HepG2 (cell line): ENCODE data around the gene NOS1AP. TPM values are rescaled to one million over a fixed set of nuclear protein-coding genes. Genes with fewer than 3 reads are reported as not detected.
A peak's percentile ranks its signal among the peaks of the same experiment; 100 is the strongest.

Experiments used
- CBFB ChIP-seq: sonication (generic); formaldehyde crosslinking; IDR thresholded peaks from 2 replicates; pipeline ENCODE4 v1.4.0; 2020; ENCODE audit warnings: missing genetic modification reagents
- GZF1 ChIP-seq: sonication (generic); formaldehyde crosslinking; IDR thresholded peaks from 2 replicates; pipeline ENCODE4 v1.5.1; 2020; ENCODE audit warnings: mild to moderate bottlenecking, missing genetic modification reagents
- MXD1 ChIP-seq: sonication (generic); formaldehyde crosslinking; IDR thresholded peaks from 2 replicates; pipeline ENCODE4 v1.4.0; 2020; ENCODE audit warnings: mild to moderate bottlenecking, missing genetic modification reagents
- PHF21A ChIP-seq: sonication (generic); formaldehyde crosslinking; IDR thresholded peaks from 2 replicates; pipeline ENCODE4 v1.5.0; 2020; ENCODE audit warnings: mild to moderate bottlenecking, missing genetic modification reagents
- ZBTB2 ChIP-seq: sonication (generic); formaldehyde crosslinking; IDR thresholded peaks from 2 replicates; pipeline ENCODE4 v1.8.0; 2022; ENCODE audit warnings: low read depth, missing genetic modification reagents
- ZBTB43 ChIP-seq: sonication (generic); formaldehyde crosslinking; conservative IDR thresholded peaks from 2 replicates; pipeline ENCODE4 v1.4.0; 2020; ENCODE audit warnings: missing genetic modification reagents
- ZBTB46 ChIP-seq: sonication (generic); formaldehyde crosslinking; IDR thresholded peaks from 2 replicates; pipeline ENCODE4 v1.4.0; 2020; ENCODE audit warnings: mild to moderate bottlenecking, missing genetic modification reagents, borderline replicate concordance
- ZNF512B ChIP-seq: sonication (generic); formaldehyde crosslinking; IDR thresholded peaks from 2 replicates; pipeline ENCODE4 v1.5.1; 2020; ENCODE audit warnings: missing genetic modification reagents, mild to moderate bottlenecking, borderline replicate concordance
- ZNF749 ChIP-seq: sonication (generic); formaldehyde crosslinking; IDR thresholded peaks from 2 replicates; pipeline ENCODE4 v1.8.0; 2022; ENCODE audit warnings: mild to moderate bottlenecking, missing genetic modification reagents, moderate library complexity, borderline replicate concordance
- ZNF841 ChIP-seq: sonication (generic); formaldehyde crosslinking; IDR thresholded peaks from 2 replicates; pipeline ENCODE4 v1.8.1; 2023; ENCODE audit warnings: missing genetic modification reagents, borderline replicate concordance
- polyA plus RNA-seq, 8 experiments: library from polyadenylated mRNA; depleted of rRNA in 3 of 8; stranded (reverse) in 7 of 8; unstranded in 1 of 8; fragments of >200 nt; fragmentation: Illumina TruSeq in 4 of 8; extraction: Trizol in 4 of 8; gene quantifications; 2 replicates each; pipeline versions ENCODE4 v1.2.1 to v1.2.3, GENCODE V29; 2011 to 2016; ENCODE audit warnings: low read depth in 4 of 8, missing spikeins in 1 of 8, mixed read lengths in 1 of 8; ENCODE audit not compliant: insufficient read depth in 1 of 8
- total RNA-seq, 5 experiments: library from RNA; depleted of rRNA; stranded (reverse); fragments of >200 nt; fragmentation: Illumina TruSeq; extraction: Trizol; gene quantifications; 2 replicates each; pipeline ENCODE4 v1.2.3, GENCODE V29; 2016; ENCODE audit warnings: low read depth in 1 of 5
- TF ChIP-seq, protein P1 (sequence below): sonication (generic); formaldehyde crosslinking; IDR thresholded peaks from 2 replicates; pipeline ENCODE4 v1.5.0; 2020; ENCODE audit warnings: mild to moderate bottlenecking, missing genetic modification reagents, borderline replicate concordance

Gene NOS1AP
- total and polyA plus RNA-seq, 2 of the 13 experiments (the other 11 are each of a cell fraction or from before 2014, with no cell fraction given): 2.0 to 3.3 TPM

GRCh38 chr1:162069334-162070093 is at the start of gene NOS1AP (continued):
- TF ChIP-seq ZBTB2: no peak
- 0 out of 2 replicates have a peak, but pooled peaks have one; percentile 58 for TF ChIP-seq ZNF841
- TF ChIP-seq, protein P1, sequence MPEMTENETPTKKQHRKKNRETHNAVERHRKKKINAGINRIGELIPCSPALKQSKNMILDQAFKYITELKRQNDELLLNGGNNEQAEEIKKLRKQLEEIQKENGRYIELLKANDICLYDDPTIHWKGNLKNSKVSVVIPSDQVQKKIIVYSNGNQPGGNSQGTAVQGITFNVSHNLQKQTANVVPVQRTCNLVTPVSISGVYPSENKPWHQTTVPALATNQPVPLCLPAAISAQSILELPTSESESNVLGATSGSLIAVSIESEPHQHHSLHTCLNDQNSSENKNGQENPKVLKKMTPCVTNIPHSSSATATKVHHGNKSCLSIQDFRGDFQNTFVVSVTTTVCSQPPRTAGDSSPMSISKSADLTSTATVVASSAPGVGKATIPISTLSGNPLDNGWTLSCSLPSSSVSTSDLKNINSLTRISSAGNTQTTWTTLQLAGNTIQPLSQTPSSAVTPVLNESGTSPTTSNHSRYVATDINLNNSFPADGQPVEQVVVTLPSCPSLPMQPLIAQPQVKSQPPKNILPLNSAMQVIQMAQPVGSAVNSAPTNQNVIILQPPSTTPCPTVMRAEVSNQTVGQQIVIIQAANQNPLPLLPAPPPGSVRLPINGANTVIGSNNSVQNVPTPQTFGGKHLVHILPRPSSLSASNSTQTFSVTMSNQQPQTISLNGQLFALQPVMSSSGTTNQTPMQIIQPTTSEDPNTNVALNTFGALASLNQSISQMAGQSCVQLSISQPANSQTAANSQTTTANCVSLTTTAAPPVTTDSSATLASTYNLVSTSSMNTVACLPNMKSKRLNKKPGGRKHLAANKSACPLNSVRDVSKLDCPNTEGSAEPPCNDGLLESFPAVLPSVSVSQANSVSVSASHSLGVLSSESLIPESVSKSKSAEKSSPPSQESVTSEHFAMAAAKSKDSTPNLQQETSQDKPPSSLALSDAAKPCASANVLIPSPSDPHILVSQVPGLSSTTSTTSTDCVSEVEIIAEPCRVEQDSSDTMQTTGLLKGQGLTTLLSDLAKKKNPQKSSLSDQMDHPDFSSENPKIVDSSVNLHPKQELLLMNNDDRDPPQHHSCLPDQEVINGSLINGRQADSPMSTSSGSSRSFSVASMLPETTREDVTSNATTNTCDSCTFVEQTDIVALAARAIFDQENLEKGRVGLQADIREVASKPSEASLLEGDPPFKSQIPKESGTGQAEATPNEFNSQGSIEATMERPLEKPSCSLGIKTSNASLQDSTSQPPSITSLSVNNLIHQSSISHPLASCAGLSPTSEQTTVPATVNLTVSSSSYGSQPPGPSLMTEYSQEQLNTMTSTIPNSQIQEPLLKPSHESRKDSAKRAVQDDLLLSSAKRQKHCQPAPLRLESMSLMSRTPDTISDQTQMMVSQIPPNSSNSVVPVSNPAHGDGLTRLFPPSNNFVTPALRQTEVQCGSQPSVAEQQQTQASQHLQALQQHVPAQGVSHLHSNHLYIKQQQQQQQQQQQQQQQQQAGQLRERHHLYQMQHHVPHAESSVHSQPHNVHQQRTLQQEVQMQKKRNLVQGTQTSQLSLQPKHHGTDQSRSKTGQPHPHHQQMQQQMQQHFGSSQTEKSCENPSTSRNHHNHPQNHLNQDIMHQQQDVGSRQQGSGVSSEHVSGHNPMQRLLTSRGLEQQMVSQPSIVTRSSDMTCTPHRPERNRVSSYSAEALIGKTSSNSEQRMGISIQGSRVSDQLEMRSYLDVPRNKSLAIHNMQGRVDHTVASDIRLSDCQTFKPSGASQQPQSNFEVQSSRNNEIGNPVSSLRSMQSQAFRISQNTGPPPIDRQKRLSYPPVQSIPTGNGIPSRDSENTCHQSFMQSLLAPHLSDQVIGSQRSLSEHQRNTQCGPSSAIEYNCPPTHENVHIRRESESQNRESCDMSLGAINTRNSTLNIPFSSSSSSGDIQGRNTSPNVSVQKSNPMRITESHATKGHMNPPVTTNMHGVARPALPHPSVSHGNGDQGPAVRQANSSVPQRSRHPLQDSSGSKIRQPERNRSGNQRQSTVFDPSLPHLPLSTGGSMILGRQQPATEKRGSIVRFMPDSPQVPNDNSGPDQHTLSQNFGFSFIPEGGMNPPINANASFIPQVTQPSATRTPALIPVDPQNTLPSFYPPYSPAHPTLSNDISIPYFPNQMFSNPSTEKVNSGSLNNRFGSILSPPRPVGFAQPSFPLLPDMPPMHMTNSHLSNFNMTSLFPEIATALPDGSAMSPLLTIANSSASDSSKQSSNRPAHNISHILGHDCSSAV (CRISPR knock-in tag): no peak
- no peak for TF ChIP-seq ZNF512B
- TF ChIP-seq ZBTB46 (CRISPR knock-in tag): no peak
- no peak for TF ChIP-seq MXD1 (CRISPR knock-in tag)
- no peak for TF ChIP-seq GZF1 (CRISPR knock-in tag)
- TF ChIP-seq CBFB: no peak
- peak; percentile 39; the same call in 1 of the 2 replicates for TF ChIP-seq PHF21A
- TF ChIP-seq ZBTB43 (CRISPR knock-in tag): no peak
- TF ChIP-seq ZNF749: peak; percentile 69; the same call in 1 of the 2 replicates
